ENCODE measurements around the gene WASF3. TPM values are rescaled to one million over a fixed set of nuclear protein-coding genes. Genes with fewer than 3 reads are reported as not detected.

WASF3 gene
- total RNA-seq (2014; rRNA removed; shearing (Covaris generic)) (20.7 and 21.0 TPM in 2 replicates), polyA plus RNA-seq (2016; fragmentation: Nextera tagmentation; extraction: Ambion mirVana) (9.9 and 10.5 TPM in 2 replicates)
- long read RNA-seq, partial matches to known transcripts = 2 of 2 reads
- long read RNA-seq, other reads (novel, unspliced or antisense) = 0 of 2 reads

GRCh38 chr13:26557393-26558073 lies at the start of gene WASF3:
WASF3 (plus strand) TSS chr13:26557683; CDS start chr13:26642271, 84,588 bp downstream.
- Histone ChIP-seq H3K4me2 (peak within 1 kb of the TSS; percentile 82), H2AFZ (peak within 1 kb of the TSS; percentile 90), H4K20me1 (replicated peaks; ENCODE audit: insufficient read depth) (peaks cover 14% of the 10 kb centered on the region; the same call in 1 of the 2 replicates), H3K4me1 (ENCODE audit: insufficient read depth) (peaks cover 21% of the 10 kb centered on the region), H3K27me3 (ENCODE audit: insufficient read depth) (peaks cover 39% of the 10 kb centered on the region), H3K79me2 (replicated peaks; ENCODE audit: insufficient read depth) (peaks cover 27% of the 10 kb centered on the region), H3K36me3 (ENCODE audit: insufficient read depth) (no peaks in the 10 kb centered on the region), H3K9me2 (ENCODE audit: insufficient read depth) (no peaks in the 10 kb centered on the region; the same call in 1 of the 2 replicates), H3K4me3 (peak within 1 kb of the TSS; percentile 77), H3K27ac (ENCODE audit: low read depth) (no peak within 1 kb of the TSS), H3F3A (replicated peaks; ENCODE audit: low read depth) (no peaks in the 10 kb centered on the region)
- TF ChIP-seq ETS1 (IDR thresholded peaks at IDR 0.05) (no peak), ZNF114 (CRISPR knock-in tag; IDR thresholded peaks at IDR 0.05) (no peak), EZH2phosphoT487 (IDR thresholded peaks at IDR 0.05; ENCODE audit: unreplicated experiment) (no peak), STAT1 (IDR thresholded peaks at IDR 0.05; ENCODE audit: unreplicated experiment) (no peak), ZNF331 (CRISPR knock-in tag; IDR thresholded peaks at IDR 0.05; ENCODE audit: low read depth) (no peak), EZH2 (IDR thresholded peaks at IDR 0.05; ENCODE audit: low read depth, unreplicated experiment) (no peak), REST (IDR thresholded peaks at IDR 0.05; ENCODE audit: unreplicated experiment) (no peak), JUNB (IDR thresholded peaks at IDR 0.05; ENCODE audit: unreplicated experiment) (no peak), POLR2AphosphoS5 (IDR thresholded peaks at IDR 0.05; ENCODE audit: low read depth) (peak; percentile 70), NANOG (IDR thresholded peaks at IDR 0.05; ENCODE audit: borderline replicate concordance) (no peak), ZNF462 (CRISPR knock-in tag; IDR thresholded peaks at IDR 0.05) (no peak), CREB1 (CRISPR knock-in tag; IDR thresholded peaks at IDR 0.05; ENCODE audit: low read depth) (peak; percentile 51), CTCF (conservative IDR thresholded peaks at IDR 0.05; ENCODE audit: low read depth in 2 of 2) (no peak)
- H3K36me3 Mint-ChIP-seq (ENCODE audit: low read depth) = no peaks in the 10 kb centered on the region; the same call in 2 of the 3 replicates
- no peak within 1 kb of the TSS for H3K27ac Mint-ChIP-seq
- H3K4me1 Mint-ChIP-seq = peaks cover 14% of the 10 kb centered on the region
- H3K27me3 Mint-ChIP-seq (ENCODE audit: insufficient read depth, low read depth, poor library complexity) = peaks cover 8% of the 10 kb centered on the region
- ATAC-seq (peak; percentile 95), DNase-seq (ENCODE audit: low spot score) (peak; percentile 97)
- H3K4me3 Mint-ChIP-seq = peak within 1 kb of the TSS; percentile 86
- peaks cover 9% of the 10 kb centered on the region for H3K9me3 Mint-ChIP-seq

Measured in GM23338 (cell line).